ENCODE measurements around the gene SRSF1. TPM values are rescaled to one million over a fixed set of nuclear protein-coding genes. Genes with fewer than 3 reads are reported as not detected.

Gene SRSF1
- total RNA-seq (2021) = 491 and 512 TPM in 2 replicates
- percentile 100 among the genes with signal in this experiment for Bru-seq, nascent RNA
- BruChase-seq, experiment 1, labeled RNA remaining after a 2-hour chase = percentile 100 among the genes with signal in this experiment
- percentile 100 among the genes with signal in this experiment for BruChase-seq, experiment 2, labeled RNA remaining after a 6-hour chase
- long read RNA-seq, transcript SRSF1-201 (4 exons, 1,513 nt) = major isoform, 269 of 351 reads
- long read RNA-seq, transcript SRSF1-204 (4 exons, 1,720 nt) = minor isoform, 28 of 351 reads
- long read RNA-seq, transcript SRSF1-205 (3 exons, 3,117 nt) = minor isoform, 9 of 351 reads
- long read RNA-seq, partial matches to known transcripts = 11 of 351 reads
- long read RNA-seq, other reads (novel, unspliced or antisense) = 34 of 351 reads

GRCh38 chr17:58006924-58007780, at the start of gene SRSF1:
Gene SRSF1 (minus strand): TSS chr17:58007246. CDS start chr17:58007137, 109 bp downstream.
- H3K36me3 ChIP-seq (ENCODE audit: insufficient read depth, low read length, poor library complexity, severe bottlenecking) = peaks cover 41% of the 10 kb centered on the region
- no peaks in the 10 kb centered on the region for H3K27me3 ChIP-seq (replicated peaks; ENCODE audit: insufficient read depth, low read depth, low read length, poor library complexity)
- ChIA-PET CTCF (interaction anchor here (0.6 to 0.7 kb wide), 2 partner anchors 220 to 411 kb away, joined by 3 to 6 read pairs; no protein-coding TSS in a partner anchor), POLR2A (ENCODE audit: low non-redundant PET) (interaction anchor here (0.6 to 1.2 kb wide), 7 partner anchors 12 to 583 kb away, joined by 3 to 11 read pairs (median 3); partner anchors contain the start of gene DYNLL2)
- peak within 1 kb of the TSS; percentile 98 for H3K27ac ChIP-seq (ENCODE audit: low read depth, low read length, poor library complexity, severe bottlenecking)
- TF ChIP-seq, protein P1, sequence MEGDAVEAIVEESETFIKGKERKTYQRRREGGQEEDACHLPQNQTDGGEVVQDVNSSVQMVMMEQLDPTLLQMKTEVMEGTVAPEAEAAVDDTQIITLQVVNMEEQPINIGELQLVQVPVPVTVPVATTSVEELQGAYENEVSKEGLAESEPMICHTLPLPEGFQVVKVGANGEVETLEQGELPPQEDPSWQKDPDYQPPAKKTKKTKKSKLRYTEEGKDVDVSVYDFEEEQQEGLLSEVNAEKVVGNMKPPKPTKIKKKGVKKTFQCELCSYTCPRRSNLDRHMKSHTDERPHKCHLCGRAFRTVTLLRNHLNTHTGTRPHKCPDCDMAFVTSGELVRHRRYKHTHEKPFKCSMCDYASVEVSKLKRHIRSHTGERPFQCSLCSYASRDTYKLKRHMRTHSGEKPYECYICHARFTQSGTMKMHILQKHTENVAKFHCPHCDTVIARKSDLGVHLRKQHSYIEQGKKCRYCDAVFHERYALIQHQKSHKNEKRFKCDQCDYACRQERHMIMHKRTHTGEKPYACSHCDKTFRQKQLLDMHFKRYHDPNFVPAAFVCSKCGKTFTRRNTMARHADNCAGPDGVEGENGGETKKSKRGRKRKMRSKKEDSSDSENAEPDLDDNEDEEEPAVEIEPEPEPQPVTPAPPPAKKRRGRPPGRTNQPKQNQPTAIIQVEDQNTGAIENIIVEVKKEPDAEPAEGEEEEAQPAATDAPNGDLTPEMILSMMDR (conservative IDR thresholded peaks at IDR 0.05; ENCODE audit: low read depth, low read length) = no peak
- no peak for TF ChIP-seq EZH2 (IDR thresholded peaks at IDR 0.05; ENCODE audit: borderline replicate concordance, low read depth, low read length, poor library complexity, severe bottlenecking)
- BruUV-seq (replicated peaks) = no TSS peak
- peak; percentile 99 for DNase-seq (ENCODE audit: low spot score)
- intact Hi-C loops (cut with micrococcal nuclease; ENCODE audit: unreplicated experiment) = loop anchor here (5.0 kb wide), 2 partner anchors 75 to 105 kb away; partner anchors contain the start of gene DYNLL2
- no peaks in the 10 kb centered on the region for H3K9me3 ChIP-seq (ENCODE audit: low read depth, low read length, poor library complexity, severe bottlenecking)
- H3K4me3 ChIP-seq (ENCODE audit: low read depth, low read length, poor library complexity, severe bottlenecking) = peak within 1 kb of the TSS; percentile 88
- H3K4me1 ChIP-seq (ENCODE audit: insufficient read depth, low read length, poor library complexity, severe bottlenecking) = peaks cover 31% of the 10 kb centered on the region

DNA sequence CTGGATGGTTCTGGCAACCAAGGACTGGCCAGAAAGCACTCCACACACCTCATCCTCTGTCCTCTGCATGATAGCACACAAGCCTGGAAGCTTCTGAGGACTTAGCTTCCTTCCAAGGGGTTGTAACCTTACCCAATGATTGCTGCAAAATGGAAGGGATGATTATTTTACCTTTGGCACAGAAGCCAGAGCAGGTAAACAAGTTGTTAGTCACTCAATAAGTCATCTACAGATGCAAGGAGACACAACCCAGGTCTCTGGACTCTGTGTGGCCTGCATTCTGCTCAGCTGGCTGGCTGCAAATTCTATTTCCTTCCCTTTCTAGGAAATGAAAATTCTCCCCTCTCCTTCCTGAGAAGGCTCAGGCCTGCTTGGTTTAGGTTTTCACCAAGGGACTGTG, 49.4 kb upstream of the SRSF1 start:
- ChIA-PET POLR2A (ENCODE audit: low non-redundant PET) (no interaction called here), CTCF (no interaction called here)
- Histone ChIP-seq H3K27ac (ENCODE audit: low read depth, low read length, poor library complexity, severe bottlenecking) (no peak overlapping the region), H3K4me3 (ENCODE audit: low read depth, low read length, poor library complexity, severe bottlenecking) (no peak overlapping the region), H3K9me3 (ENCODE audit: low read depth, low read length, poor library complexity, severe bottlenecking) (no peaks in the 10 kb centered on the region), H3K27me3 (replicated peaks; ENCODE audit: insufficient read depth, low read depth, low read length, poor library complexity) (peaks cover 4% of the 10 kb centered on the region), H3K4me1 (ENCODE audit: insufficient read depth, low read length, poor library complexity, severe bottlenecking) (no peaks in the 10 kb centered on the region), H3K36me3 (ENCODE audit: insufficient read depth, low read length, poor library complexity, severe bottlenecking) (no peaks in the 10 kb centered on the region)
- TF ChIP-seq, protein P1 (conservative IDR thresholded peaks at IDR 0.05; ENCODE audit: low read depth, low read length) = no peak
- TF ChIP-seq EZH2 (IDR thresholded peaks at IDR 0.05; ENCODE audit: borderline replicate concordance, low read depth, low read length, poor library complexity, severe bottlenecking) = no peak
- no peak for DNase-seq (ENCODE audit: low spot score)
- no TSS peak for BruUV-seq (replicated peaks)
- intact Hi-C loops (cut with micrococcal nuclease; ENCODE audit: unreplicated experiment) = no loop called here

DNA sequence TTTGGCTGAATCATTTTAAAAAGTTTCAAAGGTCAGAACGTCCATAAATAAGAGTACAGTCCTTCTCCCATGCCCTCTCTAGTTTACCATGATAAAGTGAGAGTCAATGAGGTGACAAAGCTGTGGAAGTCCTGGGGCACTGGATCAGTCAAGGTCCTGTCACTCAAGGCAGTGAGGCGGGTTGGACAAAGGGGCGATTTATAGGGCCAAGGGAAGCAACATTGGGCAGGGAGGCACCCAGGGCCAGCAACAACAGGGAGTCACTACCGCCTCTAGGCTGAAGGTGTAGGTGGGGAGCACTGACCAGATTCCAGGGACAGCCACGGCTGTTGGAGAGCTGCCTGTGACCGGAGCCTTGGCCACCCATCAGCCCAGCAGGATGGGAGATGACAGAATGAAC, 47.6 kb upstream of the SRSF1 start:
- Histone ChIP-seq H3K4me3 (ENCODE audit: low read depth, low read length, poor library complexity, severe bottlenecking) (no peak overlapping the region), H3K4me1 (ENCODE audit: insufficient read depth, low read length, poor library complexity, severe bottlenecking) (no peaks in the 10 kb centered on the region), H3K27ac (ENCODE audit: low read depth, low read length, poor library complexity, severe bottlenecking) (no peak overlapping the region), H3K27me3 (replicated peaks; ENCODE audit: insufficient read depth, low read depth, low read length, poor library complexity) (peaks cover 4% of the 10 kb centered on the region), H3K36me3 (ENCODE audit: insufficient read depth, low read length, poor library complexity, severe bottlenecking) (no peaks in the 10 kb centered on the region), H3K9me3 (ENCODE audit: low read depth, low read length, poor library complexity, severe bottlenecking) (no peaks in the 10 kb centered on the region)
- POLR2A ChIA-PET (ENCODE audit: low non-redundant PET) = no interaction called here
- CTCF ChIA-PET = no interaction called here
- no peak for DNase-seq (ENCODE audit: low spot score)
- intact Hi-C loops (cut with micrococcal nuclease; ENCODE audit: unreplicated experiment) = no loop called here
- BruUV-seq (replicated peaks) = no TSS peak
- TF ChIP-seq, protein P1 (conservative IDR thresholded peaks at IDR 0.05; ENCODE audit: low read depth, low read length) = no peak
